Neuronal stem cell (in vitro differentiated cells): ENCODE data around the gene PKIB.

Source experiments
- DNase-seq: peaks from one replicate; pipeline ENCODE4 v3.0.0-alpha.2; 2013; ENCODE audit warnings: low spot score
- H2AFZ ChIP-seq: one replicate; pipeline ENCODE4 v1.6.1; 2013; ENCODE audit warnings: mild to moderate bottlenecking, low read length, inconsistent platforms
- H2AK5ac ChIP-seq: 2 replicates; pipeline ENCODE4 v1.6.1; 2013; ENCODE audit warnings: low read depth, mild to moderate bottlenecking, inconsistent platforms, low read length, moderate library complexity, mixed read lengths
- H2BK120ac ChIP-seq: 2 replicates; pipeline ENCODE4 v1.6.1; 2013; ENCODE audit warnings: low read depth, mild to moderate bottlenecking, inconsistent platforms, low read length, moderate library complexity, mixed read lengths
- H2BK12ac ChIP-seq: one replicate; pipeline ENCODE4 v1.6.1; 2013; ENCODE audit warnings: low read length, inconsistent platforms
- H2BK15ac ChIP-seq: 2 replicates; pipeline ENCODE4 v1.6.1; 2013; ENCODE audit warnings: mild to moderate bottlenecking, low read length, inconsistent platforms, mixed read lengths
- H2BK5ac ChIP-seq: one replicate; pipeline ENCODE4 v1.6.1; 2013; ENCODE audit warnings: inconsistent platforms, mild to moderate bottlenecking, low read length, moderate library complexity
- H3K14ac ChIP-seq: one replicate; pipeline ENCODE4 v1.6.1; 2013; ENCODE audit warnings: low read length, inconsistent platforms
- H3K18ac ChIP-seq: 2 replicates; pipeline ENCODE4 v1.6.1; 2013; ENCODE audit warnings: low read length, inconsistent platforms
- H3K23ac ChIP-seq: 2 replicates; pipeline ENCODE4 v1.6.1; 2013; ENCODE audit warnings: low read depth, mild to moderate bottlenecking, mixed read lengths, low read length, inconsistent platforms; ENCODE audit not compliant: poor library complexity
- H3K27ac ChIP-seq: replicated peaks from 3 replicates; pipeline ENCODE4 v1.5.1; 2013; ENCODE audit warnings: low read length, inconsistent platforms
- H3K27me3 ChIP-seq, 3 experiments: 2 replicates each; pipeline ENCODE4 v1.6.1; 2013; ENCODE audit warnings: low read length in 3 of 3, mild to moderate bottlenecking in 2 of 3, inconsistent platforms in 1 of 3, low read depth in 1 of 3, mixed read lengths in 1 of 3, moderate library complexity in 1 of 3; ENCODE audit not compliant: control insufficient read depth in 3 of 3, insufficient read depth in 3 of 3
- H3K36me3 ChIP-seq, 2 donors: replicated peaks in 1 of 2; 2 replicates each; pipeline ENCODE4 v1.6.1; 2013; ENCODE audit warnings: low read length in 2 of 2; ENCODE audit not compliant: control insufficient read depth in 2 of 2, insufficient read depth in 2 of 2
- H3K4ac ChIP-seq: 2 replicates; pipeline ENCODE4 v1.6.1; 2013; ENCODE audit warnings: inconsistent platforms, mild to moderate bottlenecking, low read length, moderate library complexity
- H3K4me1 ChIP-seq, 2 donors: 1 replicate in 1 of 2; 2 replicates in 1 of 2; pipeline ENCODE4 v1.6.1; 2013; ENCODE audit warnings: low read length in 2 of 2, low read depth in 1 of 2; ENCODE audit not compliant: control insufficient read depth in 2 of 2, insufficient read depth in 1 of 2
- H3K4me2 ChIP-seq: one replicate; pipeline ENCODE4 v1.6.1; 2013; ENCODE audit warnings: mild to moderate bottlenecking, low read length, inconsistent platforms; ENCODE audit not compliant: insufficient read depth, poor library complexity, severe bottlenecking
- H3K4me3 ChIP-seq, 2 donors: 2 replicates each; pipeline ENCODE4 v1.5.1; 2013; ENCODE audit warnings: low read length in 2 of 2, mild to moderate bottlenecking in 2 of 2, inconsistent platforms in 1 of 2, moderate library complexity in 1 of 2
- H3K79me1 ChIP-seq: one replicate; pipeline ENCODE4 v1.6.1; 2013; ENCODE audit warnings: low read depth, mild to moderate bottlenecking, inconsistent platforms, low read length, moderate library complexity
- H3K9ac ChIP-seq: one replicate; pipeline ENCODE4 v1.6.1; 2013; ENCODE audit warnings: mild to moderate bottlenecking, low read depth, low read length, inconsistent platforms; ENCODE audit not compliant: poor library complexity
- H3K9me3 ChIP-seq, 2 donors: replicated peaks in 1 of 2; 2 replicates each; pipeline versions ENCODE3 to v1.6.1; 2013; ENCODE audit warnings: low read length in 2 of 2, mild to moderate bottlenecking in 2 of 2, inconsistent platforms in 1 of 2, low read depth in 1 of 2, mixed read lengths in 1 of 2, moderate library complexity in 1 of 2; ENCODE audit not compliant: control insufficient read depth in 2 of 2, insufficient read depth in 1 of 2
- H4K8ac ChIP-seq: one replicate; pipeline ENCODE4 v1.6.1; 2013; ENCODE audit warnings: low read depth, mild to moderate bottlenecking, inconsistent platforms, low read length, moderate library complexity
- H4K91ac ChIP-seq: one replicate; pipeline ENCODE4 v1.6.1; 2013; ENCODE audit warnings: low read length, low read depth, mild to moderate bottlenecking, inconsistent platforms; ENCODE audit not compliant: poor library complexity
- WGBS, 2 donors: extraction: QIAGEN DNeasy Blood & Tissue Kit; methylation state at CpG; one replicate each; pipeline ENCODE4 v1.1.7; 2013; ENCODE audit warnings: missing lambda C conversion rate in 2 of 2, mixed read lengths in 1 of 2; ENCODE audit not compliant: insufficient read length in 2 of 2, insufficient replicate concordance in 1 of 2; ENCODE audit errors: extremely low coverage in 2 of 2; 5-methylcytosine and 5-hydroxymethylcytosine counted together

PKIB gene

DNA sequence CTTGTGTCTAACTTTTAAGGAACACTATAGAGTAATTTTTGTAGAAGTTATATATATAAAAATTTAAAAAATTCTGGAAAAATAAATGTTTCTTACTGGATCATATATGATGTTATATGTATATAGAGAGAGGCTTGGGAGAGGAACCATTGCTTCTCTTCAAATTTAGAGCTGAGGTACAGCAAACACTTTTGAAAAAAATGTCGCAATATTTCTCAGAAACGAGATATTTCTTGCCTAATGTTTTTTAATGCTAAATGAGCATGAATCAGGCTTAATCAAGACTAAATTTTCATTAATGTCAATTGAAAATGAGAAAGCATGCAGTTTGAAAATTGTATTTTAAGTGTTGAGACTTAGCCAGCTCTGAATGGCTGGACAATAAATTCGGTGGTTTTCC is 2.6 kb downstream of the PKIB start:
- Histone ChIP-seq H3K18ac (no peak overlapping the region), H3K36me3 (no peaks in the 10 kb centered on the region), H3K27me3 (peaks cover 0 to 37% (median 17%) of the 10 kb centered on the region in 3 experiments), H3K23ac (no peak overlapping the region), H2BK15ac (no peak overlapping the region), H2BK12ac (no peak overlapping the region), H3K27ac (no peak overlapping the region), H2AFZ (no peak overlapping the region), H3K79me1 (no peaks in the 10 kb centered on the region), H3K4me1 (peaks cover 0 to 4% of the 10 kb centered on the region in 2 donors), H3K9ac (no peak overlapping the region), H4K8ac (no peak overlapping the region), H3K14ac (no peak overlapping the region), H2AK5ac (no peak overlapping the region), H4K91ac (no peak overlapping the region), H3K4me2 (no peak overlapping the region), H2BK120ac (no peak overlapping the region), H2BK5ac (no peak overlapping the region), H3K9me3 (no peaks in the 10 kb centered on the region), H3K4me3 (no peak overlapping the region), H3K4ac (no peak overlapping the region)
- DNase-seq, result no peak
- no CpG with 5 or more reads among the region's 3 CpGs for WGBS, 2 donors

DNA sequence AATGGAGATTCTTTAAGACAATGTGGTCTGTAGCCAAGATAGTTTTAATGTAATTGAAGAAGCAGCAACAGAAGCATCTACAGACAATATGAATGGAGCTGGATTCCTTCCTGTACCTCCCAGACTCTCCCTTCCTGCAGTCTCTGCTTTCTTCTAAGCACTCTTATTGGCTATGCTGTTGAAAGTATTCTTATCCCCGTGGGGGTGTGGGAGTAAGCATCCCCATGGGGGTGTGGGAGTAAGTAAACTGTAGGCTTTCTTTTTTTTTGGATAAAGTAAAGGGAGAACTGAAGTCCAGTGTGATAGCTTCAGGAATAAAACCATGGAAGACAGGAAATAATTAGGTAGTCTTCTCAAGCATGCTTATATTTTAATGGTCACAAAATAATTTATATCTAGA is 4.1 kb downstream of the PKIB start:
- no peaks in the 10 kb centered on the region for H3K9me3 ChIP-seq
- H2AK5ac ChIP-seq, result no peak overlapping the region
- H3K4ac ChIP-seq, result no peak overlapping the region
- H4K91ac ChIP-seq, result no peak overlapping the region
- peaks cover 0 to 4% of the 10 kb centered on the region in 2 donors for H3K4me1 ChIP-seq
- no peak overlapping the region for H2BK120ac ChIP-seq
- H2BK15ac ChIP-seq, result no peak overlapping the region
- no peak overlapping the region for H3K4me3 ChIP-seq
- H3K14ac ChIP-seq, result no peak overlapping the region
- no peak overlapping the region for H3K9ac ChIP-seq
- H3K79me1 ChIP-seq, result no peaks in the 10 kb centered on the region
- H3K23ac ChIP-seq, result no peak overlapping the region
- peaks cover 0 to 30% (median 17%) of the 10 kb centered on the region in 3 experiments for H3K27me3 ChIP-seq
- H3K4me2 ChIP-seq, result no peak overlapping the region
- no peaks in the 10 kb centered on the region for H3K36me3 ChIP-seq
- no peak for DNase-seq
- H4K8ac ChIP-seq, result no peak overlapping the region
- H2BK12ac ChIP-seq, result no peak overlapping the region
- H2AFZ ChIP-seq, result no peak overlapping the region
- no peak overlapping the region for H3K27ac ChIP-seq
- no peak overlapping the region for H2BK5ac ChIP-seq
- no peak overlapping the region for H3K18ac ChIP-seq
- no CpG with 5 or more reads among the region's 1 CpG for WGBS, 2 donors

DNA sequence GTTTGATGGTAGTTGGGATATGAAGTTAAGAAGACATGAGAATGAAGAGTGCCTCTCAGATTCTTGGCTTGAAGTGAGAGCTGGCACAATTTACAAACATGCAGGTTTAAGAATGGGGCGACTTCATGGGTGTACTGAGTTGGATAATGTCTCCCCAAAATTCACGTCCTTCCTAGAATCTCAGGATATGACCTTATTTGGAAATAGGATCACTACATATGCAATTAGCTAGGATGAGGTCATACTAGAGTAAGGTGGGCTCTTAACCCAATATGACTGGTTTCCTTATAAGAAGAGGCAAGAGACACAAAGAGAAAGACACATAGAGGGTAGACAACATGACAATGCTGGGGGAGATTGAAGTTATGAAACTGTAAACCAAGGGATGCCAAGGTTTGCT is 5.2 kb downstream of the PKIB start:
- H4K8ac ChIP-seq, result no peak overlapping the region
- H3K4me1 ChIP-seq, result peaks cover 0 to 4% of the 10 kb centered on the region in 2 donors
- H3K79me1 ChIP-seq, result no peaks in the 10 kb centered on the region
- H3K27ac ChIP-seq, result no peak overlapping the region
- no peak overlapping the region for H2AK5ac ChIP-seq
- H2BK120ac ChIP-seq, result no peak overlapping the region
- no peak overlapping the region for H4K91ac ChIP-seq
- no peak overlapping the region for H3K18ac ChIP-seq
- no peak for DNase-seq
- no peak overlapping the region for H2AFZ ChIP-seq
- H3K4me3 ChIP-seq, result no peak overlapping the region
- H2BK12ac ChIP-seq, result no peak overlapping the region
- H3K4ac ChIP-seq, result no peak overlapping the region
- H3K14ac ChIP-seq, result no peak overlapping the region
- H2BK15ac ChIP-seq, result no peak overlapping the region
- no peaks in the 10 kb centered on the region for H3K9me3 ChIP-seq
- no peak overlapping the region for H2BK5ac ChIP-seq
- no peak overlapping the region for H3K9ac ChIP-seq
- peaks cover 0 to 19% (median 11%) of the 10 kb centered on the region in 3 experiments for H3K27me3 ChIP-seq
- no CpG with 5 or more reads among the region's 2 CpGs for WGBS, 2 donors
- H3K36me3 ChIP-seq, result no peaks in the 10 kb centered on the region
- H3K4me2 ChIP-seq, result no peak overlapping the region
- no peak overlapping the region for H3K23ac ChIP-seq

DNA sequence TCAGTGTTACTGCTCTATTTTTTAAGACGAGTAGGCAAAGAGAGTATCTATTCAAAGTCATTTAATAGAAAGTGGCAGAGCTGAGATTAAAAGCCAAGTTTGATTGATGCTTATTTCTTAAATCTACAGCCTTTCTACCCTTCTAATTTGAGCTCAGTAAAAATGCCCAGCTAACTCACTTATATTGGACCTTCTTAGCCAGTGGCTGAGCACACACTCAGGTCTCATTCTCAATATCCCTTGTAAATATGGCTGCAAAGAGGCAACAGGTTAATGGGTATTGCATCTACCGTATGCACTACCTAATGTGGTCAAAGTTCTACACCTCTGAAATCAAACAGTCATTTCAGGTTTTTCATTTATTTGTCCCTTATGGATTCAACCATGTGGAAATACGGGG is 6.7 kb downstream of the PKIB start:
- Histone ChIP-seq H3K23ac (no peak overlapping the region), H4K91ac (no peak overlapping the region), H3K9me3 (no peaks in the 10 kb centered on the region), H3K18ac (no peak overlapping the region), H2BK15ac (no peak overlapping the region), H3K4me1 (no peaks in the 10 kb centered on the region), H2BK120ac (no peak overlapping the region), H2AFZ (no peak overlapping the region), H3K36me3 (no peaks in the 10 kb centered on the region), H2AK5ac (no peak overlapping the region), H4K8ac (no peak overlapping the region), H3K4me3 (no peak overlapping the region), H3K14ac (no peak overlapping the region), H3K79me1 (no peaks in the 10 kb centered on the region), H3K27me3 (peaks cover 0 to 5% (median 0%) of the 10 kb centered on the region in 3 experiments), H2BK12ac (no peak overlapping the region), H2BK5ac (no peak overlapping the region), H3K9ac (no peak overlapping the region), H3K27ac (no peak overlapping the region), H3K4ac (no peak overlapping the region), H3K4me2 (no peak overlapping the region)
- no peak for DNase-seq
- WGBS, 2 donors, result no CpG with 5 or more reads among the region's 3 CpGs
